HepG2 (cell line): ENCODE measurements around the gene CD109. TPM values are rescaled to one million over a fixed set of nuclear protein-coding genes. Genes with fewer than 3 reads are reported as not detected.
A peak's percentile ranks its signal among the peaks of the same experiment; 100 is the strongest.

ENCODE experiments used
- ARNTL ChIP-seq: sonication (generic); formaldehyde crosslinking; IDR thresholded peaks from 2 replicates; pipeline ENCODE4 v1.4.0; 2020; ENCODE audit warnings: mild to moderate bottlenecking, missing genetic modification reagents
- CEBPG ChIP-seq: IDR thresholded peaks from 2 replicates; pipeline ENCODE4 v1.6.1; 2016
- IRX3 ChIP-seq: sonication (generic); formaldehyde crosslinking; IDR thresholded peaks from 2 replicates; pipeline ENCODE4 v1.8.1; 2023; ENCODE audit warnings: mild to moderate bottlenecking, low read depth, missing genetic modification reagents, borderline replicate concordance
- KLF11 ChIP-seq: IDR thresholded peaks from 2 replicates; pipeline ENCODE4 v1.6.1; 2016; ENCODE audit warnings: missing compliant biosample characterization
- MYC ChIP-seq: sonication (generic); formaldehyde crosslinking; IDR thresholded peaks from 2 replicates; pipeline ENCODE4 v1.9.0; 2021; ENCODE audit warnings: missing genetic modification reagents, borderline replicate concordance
- NFE2L1 ChIP-seq: sonication (generic); formaldehyde crosslinking; IDR thresholded peaks from 2 replicates; pipeline ENCODE4 v1.4.0; 2020; ENCODE audit warnings: missing genetic modification reagents, mild to moderate bottlenecking, borderline replicate concordance
- NKX3-1 ChIP-seq: sonication (generic); formaldehyde crosslinking; IDR thresholded peaks from 2 replicates; pipeline ENCODE4 v1.5.0; 2020; ENCODE audit warnings: missing genetic modification reagents
- ONECUT2 ChIP-seq: sonication (generic); formaldehyde crosslinking; IDR thresholded peaks from 2 replicates; pipeline ENCODE4 v1.4.0; 2020; ENCODE audit warnings: missing genetic modification reagents
- RAD51 ChIP-seq: fragments of 450-650 bp; IDR thresholded peaks from 2 replicates; pipeline ENCODE4 v1.6.1; 2016; ENCODE audit warnings: borderline replicate concordance
- RCOR2 ChIP-seq: IDR thresholded peaks from 2 replicates; pipeline ENCODE4 v1.6.1; 2016; ENCODE audit warnings: missing biosample characterization, missing genetic modification reagents
- RFX5 ChIP-seq: IDR thresholded peaks from 2 replicates; pipeline ENCODE4 v1.6.1; 2011; ENCODE audit warnings: low read depth, low read length, improper control_type of control experiment
- XRCC5 ChIP-seq: fragments of 200-400 bp; formaldehyde crosslinking; optimal IDR thresholded peaks from 2 replicates; pipeline ENCODE3; 2017; ENCODE audit warnings: mild to moderate bottlenecking, low read length
- ZFYVE20 ChIP-seq: sonication (generic); formaldehyde crosslinking; IDR thresholded peaks from 2 replicates; pipeline ENCODE4 v1.8.0; 2023; ENCODE audit warnings: low read depth, mild to moderate bottlenecking, moderate library complexity, missing genetic modification reagents, borderline replicate concordance
- ZNF143 ChIP-seq: sonication (generic); formaldehyde crosslinking; IDR thresholded peaks from 2 replicates; pipeline ENCODE4 v1.4.0; 2020; ENCODE audit warnings: missing genetic modification reagents
- ZNF253 ChIP-seq: sonication (generic); formaldehyde crosslinking; IDR thresholded peaks from 2 replicates; pipeline ENCODE4 v1.8.0; 2022; ENCODE audit warnings: mild to moderate bottlenecking, missing genetic modification reagents, borderline replicate concordance
- ZNF3 ChIP-seq: IDR thresholded peaks from 2 replicates; pipeline ENCODE4 v1.7.0; 2017; ENCODE audit warnings: inconsistent platforms
- ZNF460 ChIP-seq: sonication (generic); formaldehyde crosslinking; IDR thresholded peaks from 2 replicates; pipeline ENCODE4 v1.5.1; 2020; ENCODE audit warnings: missing genetic modification reagents, mild to moderate bottlenecking, borderline replicate concordance
- ZNF550 ChIP-seq: sonication (generic); formaldehyde crosslinking; IDR thresholded peaks from 2 replicates; pipeline ENCODE4 v1.4.0; 2020; ENCODE audit warnings: mild to moderate bottlenecking, missing genetic modification reagents, borderline replicate concordance
- ZNF564 ChIP-seq: sonication (generic); formaldehyde crosslinking; IDR thresholded peaks from 2 replicates; pipeline ENCODE4 v1.8.1; 2023; ENCODE audit warnings: mild to moderate bottlenecking, missing genetic modification reagents
- ZNF607 ChIP-seq: sonication (generic); formaldehyde crosslinking; IDR thresholded peaks from 2 replicates; pipeline ENCODE4 v1.5.1; 2020; ENCODE audit warnings: missing genetic modification reagents, mild to moderate bottlenecking, borderline replicate concordance
- polyA plus RNA-seq, 8 experiments: library from polyadenylated mRNA; depleted of rRNA in 3 of 8; stranded (reverse) in 7 of 8; unstranded in 1 of 8; fragments of >200 nt; fragmentation: Illumina TruSeq in 4 of 8; extraction: Trizol in 4 of 8; gene quantifications; 2 replicates each; pipeline versions ENCODE4 v1.2.1 to v1.2.3, GENCODE V29; 2011 to 2016; ENCODE audit warnings: low read depth in 4 of 8, missing spikeins in 1 of 8, mixed read lengths in 1 of 8; ENCODE audit not compliant: insufficient read depth in 1 of 8
- total RNA-seq, 5 experiments: library from RNA; depleted of rRNA; stranded (reverse); fragments of >200 nt; fragmentation: Illumina TruSeq; extraction: Trizol; gene quantifications; 2 replicates each; pipeline ENCODE4 v1.2.3, GENCODE V29; 2016; ENCODE audit warnings: low read depth in 1 of 5
- TF ChIP-seq, protein P1 (sequence below): IDR thresholded peaks from 2 replicates; pipeline ENCODE4 v1.6.1; 2016; ENCODE audit warnings: missing biosample characterization, missing genetic modification reagents, low read depth
- TF ChIP-seq, protein P2 (sequence below): sonication (generic); formaldehyde crosslinking; conservative IDR thresholded peaks from 2 replicates; pipeline ENCODE4 v1.4.0; 2020; ENCODE audit warnings: mild to moderate bottlenecking, missing genetic modification reagents, moderate library complexity
- TF ChIP-seq, protein P3 (sequence below): sonication (generic); formaldehyde crosslinking; IDR thresholded peaks from 2 replicates; pipeline ENCODE4 v1.4.0; 2020; ENCODE audit warnings: mild to moderate bottlenecking, missing genetic modification reagents
- TF ChIP-seq, protein P4 (sequence below): sonication (generic); formaldehyde crosslinking; IDR thresholded peaks from 2 replicates; pipeline ENCODE4 v1.5.0; 2020; ENCODE audit warnings: mild to moderate bottlenecking, missing genetic modification reagents, moderate library complexity

Gene CD109
- total and polyA plus RNA-seq, 2 of the 13 experiments (the other 11 are each of a cell fraction or from before 2014, with no cell fraction given), result 0.93 to 2.1 TPM

DNA sequence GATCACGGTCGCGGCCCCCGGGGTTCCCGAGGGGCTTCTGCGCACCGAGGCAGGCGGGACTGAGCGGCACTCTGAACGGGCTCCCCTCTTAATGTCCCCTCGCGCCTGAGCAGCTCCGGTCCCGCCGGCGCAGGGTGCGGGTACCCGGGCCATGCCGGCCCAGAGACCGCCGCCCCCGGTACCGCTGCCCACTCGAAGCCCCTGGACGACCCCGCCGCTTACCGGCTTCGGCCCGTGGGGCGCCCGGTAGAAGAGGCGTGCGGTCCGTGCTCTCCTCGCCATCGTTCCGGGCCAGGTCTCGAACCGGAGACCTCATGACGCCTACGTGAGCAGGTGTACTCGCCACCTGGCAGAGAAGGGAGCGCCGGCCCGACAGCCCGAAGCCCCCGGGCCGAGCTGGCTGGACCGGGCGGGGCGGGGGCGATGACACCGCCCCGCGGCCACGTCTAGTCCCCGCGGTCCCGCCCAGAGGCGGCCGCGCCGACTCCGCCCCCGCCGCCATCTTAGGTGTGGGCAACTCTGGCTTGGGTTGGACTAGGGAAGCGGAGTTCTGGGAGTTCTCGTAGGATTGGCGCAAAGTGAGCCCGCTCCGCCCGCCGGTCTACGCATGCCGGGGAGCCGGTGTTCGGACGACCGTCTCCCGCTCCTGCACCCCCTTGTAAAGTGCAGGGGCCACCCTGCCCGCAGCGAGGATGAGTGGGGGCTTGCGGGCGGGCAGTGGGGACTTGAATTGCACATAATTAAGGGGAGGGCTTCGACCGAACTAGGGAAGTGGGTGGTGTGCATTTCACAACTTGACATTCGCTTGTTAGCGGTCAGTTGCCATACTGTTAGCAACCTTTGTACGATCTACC lies 42.2 kb upstream of the CD109 start, which contains the start of gene SLC17A5 (continued):
- no peak for TF ChIP-seq RAD51
- no peak for TF ChIP-seq ZNF253 (CRISPR knock-in tag)
- TF ChIP-seq ZFYVE20, result no peak
- no peak for TF ChIP-seq RCOR2 (CRISPR knock-in tag)
- TF ChIP-seq, protein P1, sequence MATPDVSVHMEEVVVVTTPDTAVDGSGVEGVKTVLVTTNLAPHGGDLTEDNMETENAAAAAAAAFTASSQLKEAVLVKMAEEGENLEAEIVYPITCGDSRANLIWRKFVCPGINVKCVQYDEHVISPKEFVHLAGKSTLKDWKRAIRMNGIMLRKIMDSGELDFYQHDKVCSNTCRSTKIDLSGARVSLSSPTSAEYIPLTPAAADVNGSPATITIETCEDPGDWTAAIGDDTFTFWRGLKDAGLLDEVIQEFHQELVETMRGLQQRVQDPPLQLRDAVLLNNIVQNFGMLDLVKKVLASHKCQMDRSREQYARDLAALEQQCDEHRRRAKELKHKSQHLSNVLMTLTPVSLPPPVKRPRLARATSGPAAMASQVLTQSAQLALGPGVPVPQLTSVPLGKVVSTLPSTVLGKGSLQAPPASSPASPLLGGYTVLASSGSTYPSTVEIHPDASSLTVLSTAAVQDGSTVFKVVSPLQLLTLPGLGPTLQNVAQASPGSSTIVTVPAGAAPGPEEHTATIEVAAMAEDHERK, result no peak
- peak; percentile 51; the same call in 1 of the 2 replicates for TF ChIP-seq IRX3 (CRISPR knock-in tag)
- peak; percentile 86 for TF ChIP-seq ZNF143 (CRISPR knock-in tag)
- peak; percentile 58 for TF ChIP-seq XRCC5
- no peak for TF ChIP-seq NKX3-1 (CRISPR knock-in tag)
- no peak for TF ChIP-seq ZNF550 (CRISPR knock-in tag)
- no peak for TF ChIP-seq RFX5
- peak; percentile 58; the same call in 1 of the 2 replicates for TF ChIP-seq ZNF564
- TF ChIP-seq MYC (CRISPR knock-in tag), result peak; percentile 68; the same call in 1 of the 2 replicates
- TF ChIP-seq CEBPG (CRISPR knock-in tag), result no peak
- TF ChIP-seq, protein P2, sequence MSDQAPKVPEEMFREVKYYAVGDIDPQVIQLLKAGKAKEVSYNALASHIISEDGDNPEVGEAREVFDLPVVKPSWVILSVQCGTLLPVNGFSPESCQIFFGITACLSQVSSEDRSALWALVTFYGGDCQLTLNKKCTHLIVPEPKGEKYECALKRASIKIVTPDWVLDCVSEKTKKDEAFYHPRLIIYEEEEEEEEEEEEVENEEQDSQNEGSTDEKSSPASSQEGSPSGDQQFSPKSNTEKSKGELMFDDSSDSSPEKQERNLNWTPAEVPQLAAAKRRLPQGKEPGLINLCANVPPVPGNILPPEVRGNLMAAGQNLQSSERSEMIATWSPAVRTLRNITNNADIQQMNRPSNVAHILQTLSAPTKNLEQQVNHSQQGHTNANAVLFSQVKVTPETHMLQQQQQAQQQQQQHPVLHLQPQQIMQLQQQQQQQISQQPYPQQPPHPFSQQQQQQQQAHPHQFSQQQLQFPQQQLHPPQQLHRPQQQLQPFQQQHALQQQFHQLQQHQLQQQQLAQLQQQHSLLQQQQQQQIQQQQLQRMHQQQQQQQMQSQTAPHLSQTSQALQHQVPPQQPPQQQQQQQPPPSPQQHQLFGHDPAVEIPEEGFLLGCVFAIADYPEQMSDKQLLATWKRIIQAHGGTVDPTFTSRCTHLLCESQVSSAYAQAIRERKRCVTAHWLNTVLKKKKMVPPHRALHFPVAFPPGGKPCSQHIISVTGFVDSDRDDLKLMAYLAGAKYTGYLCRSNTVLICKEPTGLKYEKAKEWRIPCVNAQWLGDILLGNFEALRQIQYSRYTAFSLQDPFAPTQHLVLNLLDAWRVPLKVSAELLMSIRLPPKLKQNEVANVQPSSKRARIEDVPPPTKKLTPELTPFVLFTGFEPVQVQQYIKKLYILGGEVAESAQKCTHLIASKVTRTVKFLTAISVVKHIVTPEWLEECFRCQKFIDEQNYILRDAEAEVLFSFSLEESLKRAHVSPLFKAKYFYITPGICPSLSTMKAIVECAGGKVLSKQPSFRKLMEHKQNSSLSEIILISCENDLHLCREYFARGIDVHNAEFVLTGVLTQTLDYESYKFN (CRISPR knock-in tag), result peak; percentile 48; the same call in 1 of the 2 replicates
- TF ChIP-seq ZNF607 (CRISPR knock-in tag), result peak; percentile 94
- TF ChIP-seq, protein P3, sequence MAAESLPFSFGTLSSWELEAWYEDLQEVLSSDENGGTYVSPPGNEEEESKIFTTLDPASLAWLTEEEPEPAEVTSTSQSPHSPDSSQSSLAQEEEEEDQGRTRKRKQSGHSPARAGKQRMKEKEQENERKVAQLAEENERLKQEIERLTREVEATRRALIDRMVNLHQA (CRISPR knock-in tag), result no peak
- no peak for TF ChIP-seq KLF11 (CRISPR knock-in tag)
- TF ChIP-seq ZNF460 (CRISPR knock-in tag), result no peak
- TF ChIP-seq NFE2L1 (CRISPR knock-in tag), result no peak
- TF ChIP-seq, protein P4, sequence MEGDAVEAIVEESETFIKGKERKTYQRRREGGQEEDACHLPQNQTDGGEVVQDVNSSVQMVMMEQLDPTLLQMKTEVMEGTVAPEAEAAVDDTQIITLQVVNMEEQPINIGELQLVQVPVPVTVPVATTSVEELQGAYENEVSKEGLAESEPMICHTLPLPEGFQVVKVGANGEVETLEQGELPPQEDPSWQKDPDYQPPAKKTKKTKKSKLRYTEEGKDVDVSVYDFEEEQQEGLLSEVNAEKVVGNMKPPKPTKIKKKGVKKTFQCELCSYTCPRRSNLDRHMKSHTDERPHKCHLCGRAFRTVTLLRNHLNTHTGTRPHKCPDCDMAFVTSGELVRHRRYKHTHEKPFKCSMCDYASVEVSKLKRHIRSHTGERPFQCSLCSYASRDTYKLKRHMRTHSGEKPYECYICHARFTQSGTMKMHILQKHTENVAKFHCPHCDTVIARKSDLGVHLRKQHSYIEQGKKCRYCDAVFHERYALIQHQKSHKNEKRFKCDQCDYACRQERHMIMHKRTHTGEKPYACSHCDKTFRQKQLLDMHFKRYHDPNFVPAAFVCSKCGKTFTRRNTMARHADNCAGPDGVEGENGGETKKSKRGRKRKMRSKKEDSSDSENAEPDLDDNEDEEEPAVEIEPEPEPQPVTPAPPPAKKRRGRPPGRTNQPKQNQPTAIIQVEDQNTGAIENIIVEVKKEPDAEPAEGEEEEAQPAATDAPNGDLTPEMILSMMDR (CRISPR knock-in tag), result no peak
- TF ChIP-seq ONECUT2 (CRISPR knock-in tag), result no peak; the same call in 1 of the 2 replicates
- TF ChIP-seq ARNTL (CRISPR knock-in tag), result 0 out of 2 replicates have a peak, but pooled peaks have one; percentile 14
- no peak for TF ChIP-seq ZNF3 (CRISPR knock-in tag)
